Measurements from ENCODE around the gene RGS7BP.

GRCh38 chr5:64644831-64645230 lies 139.0 kb downstream of the RGS7BP start:
- TF ChIP-seq EZH2 (IDR thresholded peaks at IDR 0.05) (no peak), CTCF (IDR thresholded peaks at IDR 0.05 in 2 of 3, conservative IDR thresholded peaks at IDR 0.05 in 1 of 3; ENCODE audit: borderline replicate concordance in 1 of 3, insufficient read depth in 1 of 3, low read depth in 2 of 3, low read length in 2 of 3) (no peak), ZNF274 (IDR thresholded peaks at IDR 0.05; ENCODE audit: low read depth, low read length) (no peak), JUND (IDR thresholded peaks at IDR 0.05) (no peak), POLR2A (IDR thresholded peaks at IDR 0.05; ENCODE audit: borderline replicate concordance, extremely low read depth, insufficient read depth, insufficient read length) (no peak), RAD21 (IDR thresholded peaks at IDR 0.05; ENCODE audit: low read depth) (no peak), SIN3A (IDR thresholded peaks at IDR 0.05; ENCODE audit: low read depth) (no peak), TCF7L2 (IDR thresholded peaks at IDR 0.05; ENCODE audit: borderline replicate concordance, extremely low read depth, insufficient read depth, insufficient read length) (no peak), CEBPB (IDR thresholded peaks at IDR 0.05; ENCODE audit: low read depth) (no peak), EGR1 (IDR thresholded peaks at IDR 0.05; ENCODE audit: low read depth) (no peak), ZBTB33 (IDR thresholded peaks at IDR 0.05; ENCODE audit: extremely low read depth, insufficient replicate concordance, low read length) (no peak), REST (IDR thresholded peaks at IDR 0.05; ENCODE audit: low read depth) (no peak), YY1 (IDR thresholded peaks at IDR 0.05; ENCODE audit: extremely low read depth, insufficient replicate concordance, low read depth, low read length) (no peak), MAX (IDR thresholded peaks at IDR 0.05) (no peak)
